Karpas-422 (cell line): Measurements from ENCODE around the gene UNC5C. TPM values are rescaled to one million over a fixed set of nuclear protein-coding genes. Genes with fewer than 3 reads are reported as not detected.

Source experiments
- DNase-seq: peaks from one replicate; pipeline ENCODE4 v3.0.0-alpha.2; 2015
- H2AFZ ChIP-seq: fragments of 200-600 bp; sonication (generic); 2 replicates; pipeline ENCODE4 v1.6.1; 2014; ENCODE audit warnings: antibody characterized with exemption, low read length, mixed read lengths
- H3K27ac ChIP-seq: fragments of 200-600 bp; sonication (generic); 2 replicates; pipeline ENCODE4 v1.5.1; 2014; ENCODE audit warnings: mild to moderate bottlenecking, low read length, moderate library complexity
- H3K27me3 ChIP-seq: fragments of 200-600 bp; sonication (generic); 2 replicates; pipeline ENCODE4 v1.6.1; 2014; ENCODE audit warnings: low read length, mixed read lengths
- H3K36me3 ChIP-seq: fragments of 200-600 bp; sonication (generic); 2 replicates; pipeline ENCODE4 v1.6.1; 2014; ENCODE audit warnings: low read length, mixed read lengths; ENCODE audit not compliant: insufficient read depth
- H3K4me1 ChIP-seq: fragments of 200-600 bp; sonication (generic); 2 replicates; pipeline ENCODE4 v1.6.1; 2014; ENCODE audit warnings: mild to moderate bottlenecking, low read length, mixed read lengths
- H3K4me2 ChIP-seq: fragments of 200-600 bp; sonication (generic); 2 replicates; pipeline ENCODE4 v1.6.1; 2014; ENCODE audit warnings: low read length, low read depth, mild to moderate bottlenecking; ENCODE audit not compliant: poor library complexity, severe bottlenecking
- H3K4me3 ChIP-seq: fragments of 200-600 bp; sonication (generic); 2 replicates; pipeline ENCODE4 v1.5.1; 2014; ENCODE audit warnings: mild to moderate bottlenecking, antibody characterized with exemption, low read length, mixed read lengths
- H3K79me2 ChIP-seq: fragments of 200-600 bp; sonication (generic); 2 replicates; pipeline ENCODE4 v1.6.1; 2014; ENCODE audit warnings: mild to moderate bottlenecking, low read length, mixed read lengths
- H3K9ac ChIP-seq: fragments of 200-600 bp; sonication (generic); 2 replicates; pipeline ENCODE4 v1.6.0; 2014; ENCODE audit warnings: low read length
- H3K9me2 ChIP-seq: fragments of 200-600 bp; sonication (generic), shearing (Covaris generic); replicated peaks from 2 replicates; pipeline ENCODE4 v1.6.0; 2014; ENCODE audit warnings: mild to moderate bottlenecking, low read length, moderate library complexity; ENCODE audit not compliant: insufficient read depth
- H3K9me3 ChIP-seq: fragments of 300-700, 200-600 bp; sonication (generic); 2 replicates; pipeline ENCODE4 v1.6.1; 2014; ENCODE audit warnings: low read length, mixed read lengths
- H4K20me1 ChIP-seq: fragments of 200-600 bp; sonication (generic); 2 replicates; pipeline ENCODE4 v1.6.1; 2014; ENCODE audit warnings: mild to moderate bottlenecking, antibody characterized with exemption, low read length, low read depth; ENCODE audit not compliant: insufficient read depth
- total RNA-seq: library from RNA; depleted of rRNA; stranded (reverse); fragments of >200 nt; shearing (Covaris generic); gene quantifications from 2 replicates; pipeline ENCODE4 v1.2.3, GENCODE V29; 2014; ENCODE audit warnings: low replicate concordance

The UNC5C gene
- total RNA-seq, 1 experiment from 2014 or later, result not detected

DNA sequence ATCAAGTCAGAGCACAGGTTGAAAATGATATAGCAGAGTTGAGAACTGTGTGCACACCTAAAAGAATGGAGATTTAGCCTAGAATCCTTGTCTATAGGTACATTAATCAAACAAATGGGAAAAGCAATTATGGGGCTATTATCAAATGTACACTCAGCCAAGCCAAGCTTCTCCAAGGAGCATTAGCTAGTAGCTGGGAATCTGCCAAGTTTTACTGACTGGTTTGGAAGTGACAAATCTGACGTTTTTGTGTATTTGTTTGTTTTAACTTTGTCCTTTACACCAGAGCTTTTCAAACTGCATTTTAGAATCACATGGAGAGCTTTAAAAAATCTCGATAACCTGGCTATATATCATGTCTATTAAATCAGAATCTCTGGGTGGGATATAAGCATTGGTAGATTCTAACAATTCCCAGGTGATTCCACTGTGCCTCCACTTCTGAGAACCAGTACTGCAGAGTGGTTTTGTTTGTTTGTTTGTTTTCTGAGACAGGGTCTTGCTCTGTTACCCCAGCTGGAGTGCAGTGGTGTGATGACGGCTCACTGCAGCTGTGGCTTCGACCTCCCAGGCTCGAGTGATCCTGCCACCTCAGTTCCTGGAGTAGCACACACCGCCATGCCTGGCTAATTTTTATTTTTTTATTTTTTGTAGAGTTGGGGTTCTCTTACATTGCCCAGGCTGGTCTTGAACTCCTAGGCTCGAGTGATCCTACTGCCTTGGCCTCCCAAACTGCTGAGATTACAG, 279.8 kb downstream of the UNC5C start:
- DNase-seq, result no peak
- no peaks in the 10 kb centered on the region for H3K9me3 ChIP-seq
- no peaks in the 10 kb centered on the region for H3K4me1 ChIP-seq
- no peaks in the 10 kb centered on the region for H3K27me3 ChIP-seq
- no peak overlapping the region for H3K4me3 ChIP-seq
- no peaks in the 10 kb centered on the region for H3K36me3 ChIP-seq
- no peaks in the 10 kb centered on the region for H4K20me1 ChIP-seq
- H3K79me2 ChIP-seq, result no peaks in the 10 kb centered on the region
- no peak overlapping the region for H3K4me2 ChIP-seq
- H2AFZ ChIP-seq, result no peak overlapping the region
- no peaks in the 10 kb centered on the region for H3K9me2 ChIP-seq
- no peak overlapping the region for H3K27ac ChIP-seq
- no peak overlapping the region for H3K9ac ChIP-seq

DNA sequence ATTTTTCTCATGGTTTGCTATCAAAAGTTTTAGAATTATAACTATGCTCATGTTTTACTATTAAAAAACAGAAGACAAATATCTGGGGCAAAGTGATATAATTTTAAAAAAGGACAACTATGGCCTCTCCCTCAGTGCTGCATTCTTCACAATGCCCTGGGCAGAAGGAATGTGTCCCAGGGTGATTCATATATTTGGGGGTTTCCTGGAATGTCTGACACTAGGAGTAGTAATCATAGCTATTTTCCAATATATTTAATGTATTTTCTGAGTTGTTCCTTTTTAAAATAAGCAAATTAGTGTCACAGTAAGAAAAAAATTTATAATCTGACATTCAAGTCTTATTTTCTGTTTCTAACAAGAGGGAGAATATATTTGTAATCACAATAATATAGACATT, 281.7 kb downstream of the UNC5C start:
- Histone ChIP-seq H3K4me3 (no peak overlapping the region), H3K27me3 (no peaks in the 10 kb centered on the region), H3K4me2 (no peak overlapping the region), H3K4me1 (no peaks in the 10 kb centered on the region), H3K36me3 (no peaks in the 10 kb centered on the region), H3K27ac (no peak overlapping the region), H3K9me3 (no peaks in the 10 kb centered on the region), H3K9ac (no peak overlapping the region), H4K20me1 (no peaks in the 10 kb centered on the region), H2AFZ (no peak overlapping the region), H3K79me2 (no peaks in the 10 kb centered on the region), H3K9me2 (no peaks in the 10 kb centered on the region)
- DNase-seq, result no peak

DNA sequence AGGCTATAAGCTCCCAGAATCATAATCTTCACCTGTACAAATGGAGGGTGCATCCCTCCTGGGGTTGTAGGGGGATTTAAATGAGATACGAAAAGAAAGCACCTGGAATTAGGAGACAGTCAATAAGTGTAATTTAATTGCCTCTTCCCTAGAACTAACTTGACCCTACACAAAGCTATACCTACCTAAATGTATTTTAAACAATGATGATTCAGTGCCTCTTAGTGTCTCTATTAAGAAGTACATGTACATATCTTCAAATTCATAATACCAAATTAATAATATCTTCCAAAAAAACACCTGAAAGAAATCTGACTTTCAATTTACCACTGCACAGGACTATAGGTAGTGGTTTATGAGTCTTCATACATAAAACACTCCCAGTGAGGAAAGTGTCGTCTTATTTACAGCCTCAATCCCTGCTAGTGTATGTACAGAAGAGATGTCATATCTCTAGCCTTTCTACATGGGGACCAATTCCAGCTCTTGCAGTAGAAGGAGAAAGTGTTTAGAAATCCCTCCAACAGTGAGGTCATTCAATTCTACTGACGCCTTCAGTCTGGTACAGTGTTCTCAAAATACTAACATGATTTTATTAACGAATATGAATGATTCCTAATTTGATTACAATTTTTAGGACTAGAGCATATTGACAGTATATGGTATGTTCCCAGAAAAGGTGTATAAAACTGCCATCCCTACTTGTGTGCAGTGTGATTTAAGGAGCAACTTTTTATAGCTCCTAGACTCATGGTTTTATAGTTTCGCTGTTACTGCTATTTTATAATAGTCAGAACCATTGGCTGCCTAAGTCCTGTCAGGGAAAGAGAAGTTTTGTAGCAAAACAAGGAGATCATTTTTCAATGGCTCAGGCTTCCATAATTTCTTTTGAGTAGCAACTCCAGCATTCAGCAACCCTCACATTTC, 282.7 kb downstream of the UNC5C start:
- Histone ChIP-seq H3K9me2 (no peaks in the 10 kb centered on the region), H4K20me1 (no peaks in the 10 kb centered on the region), H3K9ac (no peak overlapping the region), H3K9me3 (no peaks in the 10 kb centered on the region), H3K27ac (no peak overlapping the region), H3K4me2 (no peak overlapping the region), H3K4me3 (no peak overlapping the region), H3K27me3 (no peaks in the 10 kb centered on the region), H2AFZ (no peak overlapping the region), H3K36me3 (no peaks in the 10 kb centered on the region), H3K79me2 (no peaks in the 10 kb centered on the region), H3K4me1 (no peaks in the 10 kb centered on the region)
- no peak for DNase-seq

DNA sequence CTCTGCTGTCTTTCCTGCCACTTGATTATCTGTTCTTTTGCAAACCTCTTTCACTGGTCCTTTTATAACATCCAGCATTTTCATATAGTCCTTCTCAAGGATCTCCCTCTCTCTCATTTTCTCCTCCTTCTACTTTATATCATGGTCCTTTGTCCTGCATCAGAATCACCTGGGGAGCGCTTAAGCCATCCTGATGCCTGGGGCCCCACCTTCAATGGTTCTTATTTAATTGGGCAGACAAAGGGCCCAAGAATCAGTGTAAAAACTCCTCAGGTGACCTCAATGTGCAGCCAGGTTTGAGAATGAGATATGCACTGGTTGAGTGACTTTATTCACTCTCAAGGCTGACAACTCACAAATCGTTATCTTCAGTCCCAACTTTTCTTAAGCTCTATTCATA, 283.9 kb downstream of the UNC5C start:
- H3K9me3 ChIP-seq, result no peaks in the 10 kb centered on the region
- H3K36me3 ChIP-seq, result no peaks in the 10 kb centered on the region
- no peak overlapping the region for H3K27ac ChIP-seq
- H3K4me1 ChIP-seq, result no peaks in the 10 kb centered on the region
- no peaks in the 10 kb centered on the region for H3K79me2 ChIP-seq
- no peaks in the 10 kb centered on the region for H4K20me1 ChIP-seq
- no peak overlapping the region for H3K9ac ChIP-seq
- H3K27me3 ChIP-seq, result no peaks in the 10 kb centered on the region
- DNase-seq, result no peak
- H3K4me3 ChIP-seq, result no peak overlapping the region
- no peak overlapping the region for H2AFZ ChIP-seq
- H3K9me2 ChIP-seq, result no peaks in the 10 kb centered on the region
- H3K4me2 ChIP-seq, result no peak overlapping the region

DNA sequence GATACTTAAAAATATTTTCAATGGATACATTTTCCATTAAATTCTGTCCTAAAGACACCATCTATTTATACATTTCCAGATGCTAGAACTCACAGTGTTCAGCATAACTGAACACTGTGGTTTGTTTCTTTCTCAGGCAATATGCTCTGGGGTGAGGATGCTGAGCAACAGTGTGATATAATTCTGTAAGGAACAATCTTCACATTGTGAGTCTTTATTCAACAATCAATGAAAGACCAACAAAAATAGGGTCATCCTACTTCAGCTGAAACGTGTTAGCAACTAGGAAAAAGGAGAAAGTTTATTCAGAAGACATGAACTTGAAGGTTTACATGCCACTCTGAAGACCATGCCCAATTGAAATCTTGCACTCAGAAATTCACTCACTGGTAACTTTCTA, 284.8 kb downstream of the UNC5C start:
- no peaks in the 10 kb centered on the region for H4K20me1 ChIP-seq
- no peak overlapping the region for H3K9ac ChIP-seq
- H3K4me3 ChIP-seq, result no peak overlapping the region
- no peak overlapping the region for H3K27ac ChIP-seq
- H3K36me3 ChIP-seq, result no peaks in the 10 kb centered on the region
- no peak overlapping the region for H3K4me2 ChIP-seq
- H2AFZ ChIP-seq, result no peak overlapping the region
- no peak for DNase-seq
- no peaks in the 10 kb centered on the region for H3K27me3 ChIP-seq
- no peaks in the 10 kb centered on the region for H3K9me2 ChIP-seq
- no peaks in the 10 kb centered on the region for H3K79me2 ChIP-seq
- H3K9me3 ChIP-seq, result no peaks in the 10 kb centered on the region
- H3K4me1 ChIP-seq, result no peaks in the 10 kb centered on the region

DNA sequence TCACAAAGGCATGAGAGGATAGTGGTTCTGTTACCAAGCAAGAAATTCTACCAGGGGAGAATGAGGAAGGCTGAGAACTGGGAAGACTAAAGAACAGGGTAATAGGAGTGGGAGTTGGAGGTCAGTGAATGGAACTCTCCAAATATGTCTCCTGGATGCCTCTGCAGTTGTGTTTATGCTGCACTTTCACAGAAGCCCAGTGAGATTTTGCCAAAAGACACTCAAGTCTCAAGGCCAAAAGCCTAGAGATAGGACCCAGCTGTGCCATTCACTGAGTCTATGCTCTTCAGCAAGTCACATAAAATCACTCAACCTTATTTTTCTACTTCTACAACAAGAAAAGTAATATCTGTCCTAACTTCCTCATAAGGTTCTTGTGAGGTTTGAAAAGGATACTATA, 285.4 kb downstream of the UNC5C start:
- Histone ChIP-seq H3K27me3 (no peaks in the 10 kb centered on the region), H3K9ac (no peak overlapping the region), H3K4me2 (no peak overlapping the region), H3K9me3 (no peaks in the 10 kb centered on the region), H3K79me2 (no peaks in the 10 kb centered on the region), H4K20me1 (no peaks in the 10 kb centered on the region), H3K4me3 (no peak overlapping the region), H3K4me1 (no peaks in the 10 kb centered on the region), H3K36me3 (no peaks in the 10 kb centered on the region), H2AFZ (no peak overlapping the region), H3K9me2 (no peaks in the 10 kb centered on the region), H3K27ac (no peak overlapping the region)
- no peak for DNase-seq

DNA sequence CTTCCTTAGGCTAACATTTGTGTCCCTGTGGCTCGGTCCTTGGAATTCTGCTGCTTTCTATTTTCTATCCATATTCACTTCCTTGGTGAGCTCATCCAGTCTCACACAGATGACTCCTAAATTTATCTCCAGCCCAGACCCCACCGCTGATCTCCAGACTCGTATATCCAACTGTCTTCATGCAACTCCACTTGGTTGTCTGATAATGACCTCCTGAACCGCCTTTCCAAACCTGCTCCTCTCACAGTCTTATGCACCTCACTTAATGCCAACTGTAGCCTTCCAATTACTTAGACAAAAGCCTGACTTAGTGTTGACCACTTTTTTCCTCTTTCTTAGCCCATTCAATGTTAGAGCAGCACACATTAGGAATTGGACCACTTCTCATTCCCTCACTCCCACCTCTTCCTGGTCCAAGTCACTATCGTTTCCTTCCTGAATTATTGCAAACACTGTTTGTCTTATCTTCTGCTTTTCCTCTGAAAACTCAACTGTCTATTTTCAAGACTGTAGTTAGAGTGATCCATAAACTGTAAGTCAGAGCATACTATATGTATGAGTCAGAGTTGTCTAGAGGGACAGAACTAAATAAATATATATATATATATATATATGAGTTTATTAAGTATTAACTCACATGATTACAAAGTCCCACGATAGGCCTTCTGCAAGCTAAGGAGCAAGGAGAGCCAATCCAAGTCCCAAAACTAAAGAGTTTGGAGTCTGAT, 292.5 kb downstream of the UNC5C start:
- Histone ChIP-seq H4K20me1 (no peaks in the 10 kb centered on the region), H3K9me2 (no peaks in the 10 kb centered on the region), H3K79me2 (no peaks in the 10 kb centered on the region), H3K27me3 (no peaks in the 10 kb centered on the region), H3K36me3 (no peaks in the 10 kb centered on the region), H2AFZ (no peak overlapping the region), H3K9me3 (no peaks in the 10 kb centered on the region), H3K4me1 (no peaks in the 10 kb centered on the region), H3K4me2 (no peak overlapping the region), H3K4me3 (no peak overlapping the region), H3K9ac (no peak overlapping the region), H3K27ac (no peak overlapping the region)
- no peak for DNase-seq
